NCI-H2196 treated with DMSO at 0.1 percent for 48 hours (cell line): ENCODE data around the gene BAIAP2L1.

Experiments
- DNase-seq: peaks from one replicate; lab custom pipeline; 2025; ENCODE audit not compliant: unreplicated experiment; lab: John Stamatoyannopoulos, UW

BAIAP2L1 gene

DNA sequence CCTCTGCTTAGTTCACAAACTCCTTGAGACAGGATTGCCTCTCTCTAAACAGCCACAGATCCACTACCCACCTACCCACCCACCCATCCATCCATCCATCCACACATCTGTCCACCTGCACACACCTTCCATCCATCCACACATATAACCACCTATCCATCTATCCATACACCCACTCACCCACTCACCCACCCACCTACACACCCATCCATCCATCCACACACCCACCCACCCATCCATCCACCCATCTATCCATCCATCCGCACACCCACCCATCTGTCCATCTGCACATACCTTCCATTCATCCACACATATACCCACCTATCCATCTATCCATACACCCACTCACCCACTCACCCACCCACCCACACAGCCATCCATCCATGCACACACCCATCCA lies 158.5 kb downstream of the BAIAP2L1 start:
- no peak for DNase-seq

GRCh38 chr7:98241674-98242241 lies 159.1 kb downstream of the BAIAP2L1 start:
- no peak for DNase-seq
